Fibroblast of upper back skin (primary cell): Measurements from ENCODE around the gene XDH.
A peak's percentile ranks its signal among the peaks of the same experiment; 100 is the strongest.

ENCODE experiments used
- DNase-seq: peaks from one replicate; pipeline ENCODE4 v3.0.0-alpha.2; 2013

XDH gene

GRCh38 chr2:31401580-31401979, 13.0 kb downstream of the XDH start:
- DNase-seq, result peak; percentile 98

- no peak for DNase-seq
Observed at GRCh38 chr2:31398881-31399280, 15.7 kb downstream of the XDH start.

GRCh38 chr2:31397094-31397493, 17.4 kb downstream of the XDH start:
- no peak for DNase-seq

- peak; percentile 38 for DNase-seq
Observed at GRCh38 chr2:31390324-31390723, 24.2 kb downstream of the XDH start.

- DNase-seq, result no peak
Observed at GRCh38 chr2:31388736-31389135, 25.8 kb downstream of the XDH start.

- no peak for DNase-seq
Observed at GRCh38 chr2:31387850-31388249, 26.7 kb downstream of the XDH start.

- no peak for DNase-seq
Observed at GRCh38 chr2:31386648-31387047, 27.9 kb downstream of the XDH start.

- DNase-seq, result no peak
Observed at GRCh38 chr2:31386172-31386571, 28.4 kb downstream of the XDH start.

GRCh38 chr2:31384771-31385276, 29.7 kb downstream of the XDH start:
- DNase-seq, result peak; percentile 94

GRCh38 chr2:31384351-31384750, 30.2 kb downstream of the XDH start:
- DNase-seq, result peak; percentile 91

- DNase-seq, result peak; percentile 14
Observed at GRCh38 chr2:31383471-31384153, 30.9 kb downstream of the XDH start.

GRCh38 chr2:31382452-31383120, 32.0 kb downstream of the XDH start:
- peak; percentile 65 for DNase-seq

- no peak for DNase-seq
Observed at GRCh38 chr2:31381601-31382000, 32.9 kb downstream of the XDH start.

- DNase-seq, result no peak
Observed at GRCh38 chr2:31380243-31380642, 34.3 kb downstream of the XDH start.

- no peak for DNase-seq
Observed at GRCh38 chr2:31379747-31380146, 34.8 kb downstream of the XDH start.

- DNase-seq, result no peak
Observed at GRCh38 chr2:31378791-31379501, 35.6 kb downstream of the XDH start.

- DNase-seq, result no peak
Observed at GRCh38 chr2:31378389-31378788, 36.2 kb downstream of the XDH start.

GRCh38 chr2:31373127-31373526, 41.4 kb downstream of the XDH start:
- DNase-seq, result no peak

GRCh38 chr2:31372097-31372496, 42.4 kb downstream of the XDH start:
- DNase-seq, result no peak

- no peak for DNase-seq
Observed at GRCh38 chr2:31371691-31372090, 42.9 kb downstream of the XDH start.

- no peak for DNase-seq
Observed at GRCh38 chr2:31366733-31367132, 47.8 kb downstream of the XDH start.

GRCh38 chr2:31365834-31366505, 48.6 kb downstream of the XDH start:
- no peak for DNase-seq

GRCh38 chr2:31365348-31365747, 49.2 kb downstream of the XDH start:
- DNase-seq, result no peak
